Measurements from ENCODE around the gene ITPK1.
"Not testable (repeated sequence)": the region's sequence is repeated elsewhere in the genome, so short reads cannot be mapped to it uniquely, and the experiment has no call there.

ITPK1 gene

DNA sequence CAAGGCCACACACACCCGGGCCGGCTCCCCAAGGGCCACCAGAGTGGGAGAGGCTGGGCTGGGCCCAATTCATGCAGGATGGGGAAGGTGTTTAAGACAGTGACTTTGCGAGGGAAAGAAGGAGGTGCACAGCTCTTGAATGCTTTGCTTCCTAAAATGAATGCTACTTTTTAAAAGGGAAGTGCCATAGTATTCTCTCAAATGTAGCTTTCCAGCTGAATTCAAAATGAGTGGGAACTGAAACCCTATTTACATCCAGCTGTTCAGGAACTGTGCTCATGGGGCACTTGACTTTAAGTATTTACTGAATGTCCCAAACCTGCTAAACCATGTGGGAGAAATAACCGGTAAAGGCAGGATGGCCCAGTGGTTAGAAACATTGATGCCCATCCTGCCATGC, 7.6 kb downstream of the ITPK1 start:
- TF ChIP-seq, protein P1, sequence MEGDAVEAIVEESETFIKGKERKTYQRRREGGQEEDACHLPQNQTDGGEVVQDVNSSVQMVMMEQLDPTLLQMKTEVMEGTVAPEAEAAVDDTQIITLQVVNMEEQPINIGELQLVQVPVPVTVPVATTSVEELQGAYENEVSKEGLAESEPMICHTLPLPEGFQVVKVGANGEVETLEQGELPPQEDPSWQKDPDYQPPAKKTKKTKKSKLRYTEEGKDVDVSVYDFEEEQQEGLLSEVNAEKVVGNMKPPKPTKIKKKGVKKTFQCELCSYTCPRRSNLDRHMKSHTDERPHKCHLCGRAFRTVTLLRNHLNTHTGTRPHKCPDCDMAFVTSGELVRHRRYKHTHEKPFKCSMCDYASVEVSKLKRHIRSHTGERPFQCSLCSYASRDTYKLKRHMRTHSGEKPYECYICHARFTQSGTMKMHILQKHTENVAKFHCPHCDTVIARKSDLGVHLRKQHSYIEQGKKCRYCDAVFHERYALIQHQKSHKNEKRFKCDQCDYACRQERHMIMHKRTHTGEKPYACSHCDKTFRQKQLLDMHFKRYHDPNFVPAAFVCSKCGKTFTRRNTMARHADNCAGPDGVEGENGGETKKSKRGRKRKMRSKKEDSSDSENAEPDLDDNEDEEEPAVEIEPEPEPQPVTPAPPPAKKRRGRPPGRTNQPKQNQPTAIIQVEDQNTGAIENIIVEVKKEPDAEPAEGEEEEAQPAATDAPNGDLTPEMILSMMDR (IDR thresholded peaks at IDR 0.05; ENCODE audit: insufficient read depth, missing control alignments) = no peak
- DNase-seq (ENCODE audit: insufficient read length, low spot score) (no peak), FAIRE-seq (no peak)

DNA sequence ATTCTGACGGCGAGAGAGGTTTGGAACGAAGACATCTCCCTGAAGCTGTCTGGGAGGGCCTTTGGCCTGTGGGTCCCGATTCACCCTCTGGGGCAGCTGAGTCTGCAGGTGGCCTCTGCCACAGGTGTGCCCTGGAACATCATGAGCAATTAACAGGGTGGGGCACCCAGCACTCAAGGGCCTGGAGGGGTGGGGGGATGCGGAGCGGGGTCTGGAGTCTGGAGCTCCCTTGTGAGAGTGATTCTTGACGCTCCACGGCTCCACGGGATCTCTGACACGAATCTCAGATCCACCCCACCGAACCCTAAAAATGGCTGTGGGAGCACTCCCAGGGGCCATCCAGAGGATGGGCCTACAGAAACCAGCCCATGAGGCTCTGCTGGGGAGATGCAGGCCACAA, 8.3 kb downstream of the ITPK1 start:
- FAIRE-seq (no peak), DNase-seq (ENCODE audit: insufficient read length, low spot score) (no peak)
- TF ChIP-seq, protein P1 (IDR thresholded peaks at IDR 0.05; ENCODE audit: insufficient read depth, missing control alignments) = no peak

DNA sequence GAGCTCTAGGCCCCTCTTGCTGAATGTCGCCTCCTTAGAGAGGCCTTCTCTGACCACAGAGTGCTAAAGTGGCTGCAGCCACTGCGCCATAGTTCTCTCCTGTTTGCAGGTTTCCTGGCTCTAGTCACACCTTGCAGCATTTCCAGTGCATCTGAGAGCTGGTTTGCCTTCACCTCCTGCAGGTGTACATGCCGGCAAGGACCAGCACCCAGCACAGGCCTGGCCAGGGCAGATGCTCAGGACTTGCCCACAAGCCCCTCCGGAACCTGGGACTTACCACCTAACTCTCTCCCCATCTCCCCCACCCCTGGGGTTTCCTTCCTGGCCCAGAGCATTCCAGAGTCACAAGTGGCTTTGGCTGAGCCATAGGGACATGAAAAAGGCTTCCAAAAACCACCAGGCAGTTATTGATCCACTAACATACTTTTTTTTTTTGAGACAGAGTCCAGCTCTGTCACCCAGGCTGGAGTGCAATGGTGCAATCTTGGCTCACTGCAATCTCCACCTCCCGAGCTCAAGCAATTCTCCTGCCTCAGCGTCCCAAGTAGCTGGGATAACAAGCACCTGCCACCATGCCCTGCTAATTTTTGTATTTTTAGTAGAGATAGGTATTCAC, 9.1 kb downstream of the ITPK1 start:
- TF ChIP-seq, protein P1 (IDR thresholded peaks at IDR 0.05; ENCODE audit: insufficient read depth, missing control alignments) = no peak
- no peak for DNase-seq (ENCODE audit: insufficient read length, low spot score)
- no peak for FAIRE-seq

DNA sequence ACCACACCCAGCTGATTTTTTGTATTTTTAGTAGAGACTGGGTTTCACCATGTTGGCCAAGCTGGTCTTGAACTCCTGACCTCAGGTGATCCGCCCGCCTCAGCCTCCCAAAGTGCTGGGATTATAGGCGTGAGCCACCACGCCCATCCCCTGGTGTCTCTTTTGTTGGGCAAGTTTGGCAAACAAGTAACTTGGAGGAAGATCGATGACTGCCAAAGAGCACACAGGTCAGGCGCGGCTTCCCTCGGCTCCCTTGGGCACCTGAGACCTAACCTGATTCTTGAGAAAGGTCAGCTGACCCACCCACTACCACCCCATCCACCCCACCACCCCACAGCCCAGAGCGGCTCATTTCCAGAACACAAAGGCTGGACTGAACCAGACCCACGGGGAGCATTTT, 9.9 kb downstream of the ITPK1 start:
- FAIRE-seq; DNase-seq (ENCODE audit: insufficient read length, low spot score): not testable (repeated sequence)

DNA sequence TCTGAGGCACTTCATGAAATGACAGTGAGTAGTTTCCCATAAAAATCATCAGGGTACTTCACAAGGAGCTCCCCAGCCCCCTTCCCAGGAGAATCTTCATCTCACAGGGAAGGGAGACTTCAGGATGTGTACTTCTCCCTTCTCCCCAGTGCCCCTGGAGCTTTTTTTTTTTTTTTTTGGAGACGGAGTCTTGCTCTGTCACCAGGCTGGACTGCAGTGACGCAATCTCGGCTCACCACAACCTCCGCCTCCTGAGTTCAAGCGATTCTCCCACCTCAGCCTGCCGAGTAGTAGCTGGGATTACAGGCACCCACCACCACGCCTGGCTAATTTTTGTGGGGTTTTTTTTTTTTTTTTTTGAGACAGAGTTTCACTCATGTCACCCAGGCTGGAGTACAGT, 10.4 kb downstream of the ITPK1 start:
- DNase-seq (ENCODE audit: insufficient read length, low spot score) = no peak
- no peak for FAIRE-seq
- TF ChIP-seq, protein P1 (IDR thresholded peaks at IDR 0.05; ENCODE audit: insufficient read depth, missing control alignments) = no peak

DNA sequence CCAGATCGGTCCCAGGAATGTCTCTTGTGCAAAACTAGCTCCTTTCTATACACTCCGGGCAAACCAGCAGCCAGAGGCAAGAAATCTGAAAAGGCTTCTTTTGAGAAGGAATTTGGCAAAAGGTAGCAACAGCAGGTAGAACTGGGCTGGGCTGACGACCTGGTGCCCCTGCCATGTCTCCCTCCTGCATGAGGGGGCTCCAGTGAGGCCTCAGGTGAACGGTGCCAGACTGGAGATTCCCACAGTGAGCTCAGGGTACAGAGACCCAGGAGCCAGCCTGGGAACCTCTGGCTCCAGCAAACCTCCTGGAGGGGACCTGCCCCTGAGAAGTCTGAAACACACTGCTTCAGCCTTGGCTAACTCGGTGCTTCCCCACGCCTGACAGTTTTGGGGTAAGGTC, 10.8 kb downstream of the ITPK1 start:
- no peak for FAIRE-seq
- no peak for DNase-seq (ENCODE audit: insufficient read length, low spot score)
- TF ChIP-seq, protein P1 (IDR thresholded peaks at IDR 0.05; ENCODE audit: insufficient read depth, missing control alignments) = no peak

DNA sequence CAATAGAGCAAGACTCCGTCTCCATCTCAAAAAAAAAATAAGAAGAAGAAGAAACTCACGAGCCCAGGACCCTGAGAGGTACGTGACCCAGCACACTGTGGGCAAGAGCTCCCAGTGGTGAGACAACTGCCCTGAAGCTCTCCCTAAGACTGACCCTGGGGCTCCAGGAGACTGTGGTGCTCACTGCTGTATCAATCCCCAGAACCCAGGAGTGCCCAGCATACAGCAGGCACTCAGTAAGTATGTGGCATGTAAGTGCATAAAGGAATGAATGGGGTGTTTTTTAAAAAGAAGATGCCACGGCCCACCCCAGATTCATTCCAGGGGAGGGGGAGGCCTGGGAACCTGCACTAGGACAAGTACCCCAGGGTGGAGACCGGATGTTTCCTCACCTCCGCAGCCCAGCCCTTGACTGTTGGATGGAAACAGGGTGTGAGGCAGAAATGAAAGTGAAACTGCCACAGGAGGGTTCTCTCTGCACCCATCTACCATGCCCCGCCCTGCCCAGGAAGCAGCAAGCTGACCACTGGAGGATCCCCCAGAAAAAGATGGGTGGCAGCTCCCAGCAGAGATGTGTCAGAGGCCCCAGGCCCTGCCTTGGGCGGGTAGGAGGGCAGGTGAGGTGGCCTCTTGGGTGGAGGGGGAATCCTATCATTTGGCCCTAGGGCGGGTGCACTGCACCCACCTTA, 12.2 kb downstream of the ITPK1 start:
- FAIRE-seq (no peak), DNase-seq (ENCODE audit: insufficient read length, low spot score) (no peak)
- TF ChIP-seq, protein P1 (IDR thresholded peaks at IDR 0.05; ENCODE audit: insufficient read depth, missing control alignments) = no peak

Measured in D721Med (cell line).